Chondrocyte (in vitro differentiated cells): Measurements from ENCODE around the gene MRE11. TPM values are rescaled to one million over a fixed set of nuclear protein-coding genes. Genes with fewer than 3 reads are reported as not detected.

ENCODE experiments used
- DNase-seq: peaks from one replicate; pipeline ENCODE4 v3.0.0; 2021; ENCODE audit warnings: mixed read lengths, low spot score
- H3K27ac Mint-ChIP-seq: one replicate; pipeline ENCODE4 v1.8.0; 2021; ENCODE audit warnings: mild to moderate bottlenecking, moderate library complexity, mixed read lengths; ENCODE audit not compliant: unreplicated experiment
- H3K27me3 Mint-ChIP-seq: 2 replicates; pipeline ENCODE4 v1.8.0; 2021; ENCODE audit warnings: low read depth, mixed read lengths
- H3K36me3 Mint-ChIP-seq: 2 replicates; pipeline ENCODE4 v1.8.0; 2021; ENCODE audit warnings: low read depth, mixed read lengths
- H3K4me1 Mint-ChIP-seq: 2 replicates; pipeline ENCODE4 v1.8.0; 2021; ENCODE audit warnings: low read depth, mild to moderate bottlenecking, mixed read lengths
- H3K4me3 Mint-ChIP-seq: one replicate; pipeline ENCODE4 v1.8.0; 2021; ENCODE audit warnings: mild to moderate bottlenecking, moderate library complexity, mixed read lengths; ENCODE audit not compliant: unreplicated experiment
- H3K9me3 Mint-ChIP-seq: 2 replicates; pipeline ENCODE4 v1.8.0; 2021; ENCODE audit warnings: low read depth, mixed read lengths
- total RNA-seq: library from RNA; stranded (reverse); gene quantifications from 3 replicates; pipeline ENCODE4 v1.2.1, GENCODE V29; 2021
- TF ChIP-seq, protein P1 (sequence below): fragments of 200-600 bp; sonication (generic); IDR thresholded peaks from 2 replicates; pipeline ENCODE4 v1.5.0; 2021; ENCODE audit warnings: antibody characterized with exemption, mild to moderate bottlenecking, moderate library complexity

The MRE11 gene
- total RNA-seq, 1 donor from 2014 or later = 13.7 TPM

DNA sequence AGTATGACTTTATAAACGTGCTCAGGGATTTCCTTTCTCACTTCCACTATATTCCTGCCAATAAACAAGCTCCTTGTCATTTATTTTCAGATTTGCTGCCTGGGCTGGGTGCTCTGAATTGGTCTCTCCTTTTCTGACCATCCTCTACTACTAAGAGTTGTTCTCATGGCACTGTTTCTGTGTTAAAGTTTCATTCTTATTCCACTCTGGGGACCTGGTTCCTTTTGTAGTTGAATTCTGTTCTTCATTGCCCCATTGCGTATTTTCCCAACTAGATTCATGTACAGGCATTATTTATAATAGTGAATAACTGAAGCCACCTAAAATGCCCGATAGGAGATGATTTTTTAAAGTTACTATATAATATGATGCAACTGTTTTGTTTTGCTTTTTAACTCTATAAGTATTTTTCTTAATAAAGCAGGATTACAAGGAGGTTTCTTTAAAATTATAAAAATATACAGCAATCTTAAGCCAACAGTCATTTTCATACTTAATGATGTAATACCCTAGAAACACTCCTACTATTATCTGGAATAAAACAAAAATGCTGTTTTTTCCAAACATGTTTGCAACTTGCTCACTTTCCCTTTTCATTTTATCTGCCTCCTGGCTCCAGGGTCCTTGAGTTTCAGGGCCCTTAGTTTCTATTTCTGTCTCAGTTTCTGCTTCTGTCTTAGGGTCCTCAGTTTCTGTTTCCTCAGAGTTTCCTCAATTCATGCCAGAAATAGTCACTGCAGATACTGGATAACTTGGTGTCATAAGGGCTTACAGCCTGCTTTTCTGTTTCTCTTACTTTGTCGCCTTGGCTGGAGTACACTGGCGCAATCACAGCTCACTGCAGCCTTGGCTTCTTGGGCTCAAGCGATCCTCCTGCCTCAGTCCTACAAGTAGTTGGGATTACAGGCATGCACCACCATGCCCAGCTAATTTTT is 40.3 kb upstream of the MRE11 start:
- DNase-seq = no peak
- Mint-ChIP-seq H3K9me3 (no peaks in the 10 kb centered on the region), H3K27ac (peak overlapping the region; percentile 93)

DNA sequence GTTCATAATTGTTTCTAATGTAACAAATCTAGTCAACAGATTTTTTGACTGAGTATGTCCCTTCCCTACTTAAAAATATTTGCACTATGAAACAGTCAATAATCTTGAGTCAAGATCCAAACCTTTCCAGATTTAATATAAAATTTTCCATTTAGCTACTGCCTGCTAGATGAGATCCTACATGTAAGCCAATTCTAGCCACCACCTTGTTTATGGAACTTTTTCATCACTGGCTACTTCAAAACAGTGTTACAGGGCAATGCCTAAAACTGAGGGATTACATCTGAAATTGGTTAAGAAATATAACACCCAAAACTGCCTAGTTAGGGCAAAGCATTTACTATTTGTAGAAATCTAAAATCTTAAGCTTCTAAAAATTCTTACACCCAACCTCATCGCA is 39.6 kb upstream of the MRE11 start:
- TF ChIP-seq, protein P1, sequence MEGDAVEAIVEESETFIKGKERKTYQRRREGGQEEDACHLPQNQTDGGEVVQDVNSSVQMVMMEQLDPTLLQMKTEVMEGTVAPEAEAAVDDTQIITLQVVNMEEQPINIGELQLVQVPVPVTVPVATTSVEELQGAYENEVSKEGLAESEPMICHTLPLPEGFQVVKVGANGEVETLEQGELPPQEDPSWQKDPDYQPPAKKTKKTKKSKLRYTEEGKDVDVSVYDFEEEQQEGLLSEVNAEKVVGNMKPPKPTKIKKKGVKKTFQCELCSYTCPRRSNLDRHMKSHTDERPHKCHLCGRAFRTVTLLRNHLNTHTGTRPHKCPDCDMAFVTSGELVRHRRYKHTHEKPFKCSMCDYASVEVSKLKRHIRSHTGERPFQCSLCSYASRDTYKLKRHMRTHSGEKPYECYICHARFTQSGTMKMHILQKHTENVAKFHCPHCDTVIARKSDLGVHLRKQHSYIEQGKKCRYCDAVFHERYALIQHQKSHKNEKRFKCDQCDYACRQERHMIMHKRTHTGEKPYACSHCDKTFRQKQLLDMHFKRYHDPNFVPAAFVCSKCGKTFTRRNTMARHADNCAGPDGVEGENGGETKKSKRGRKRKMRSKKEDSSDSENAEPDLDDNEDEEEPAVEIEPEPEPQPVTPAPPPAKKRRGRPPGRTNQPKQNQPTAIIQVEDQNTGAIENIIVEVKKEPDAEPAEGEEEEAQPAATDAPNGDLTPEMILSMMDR = no peak
- H3K4me1 Mint-ChIP-seq = peaks cover 53% of the 10 kb centered on the region
- no peak for DNase-seq
- H3K36me3 Mint-ChIP-seq = no peaks in the 10 kb centered on the region
- H3K27me3 Mint-ChIP-seq = no peaks in the 10 kb centered on the region
- no peak overlapping the region for H3K4me3 Mint-ChIP-seq
- peaks cover 5% of the 10 kb centered on the region for H3K9me3 Mint-ChIP-seq
- H3K27ac Mint-ChIP-seq = no peak overlapping the region

More for the DNA sequence above, 40.3 kb upstream of the MRE11 start:
- Mint-ChIP-seq H3K27me3 (no peaks in the 10 kb centered on the region), H3K36me3 (no peaks in the 10 kb centered on the region), H3K4me1 (peaks cover 46% of the 10 kb centered on the region), H3K4me3 (no peak overlapping the region)
- TF ChIP-seq, protein P1 = no peak

GRCh38 chr11:94532211-94532610 is 38.6 kb upstream of the MRE11 start:
- Mint-ChIP-seq H3K27ac (no peak overlapping the region), H3K4me1 (peaks cover 53% of the 10 kb centered on the region), H3K27me3 (no peaks in the 10 kb centered on the region), H3K36me3 (no peaks in the 10 kb centered on the region), H3K9me3 (peaks cover 5% of the 10 kb centered on the region), H3K4me3 (no peak overlapping the region)
- DNase-seq = no peak
- TF ChIP-seq, protein P1 = no peak

DNA sequence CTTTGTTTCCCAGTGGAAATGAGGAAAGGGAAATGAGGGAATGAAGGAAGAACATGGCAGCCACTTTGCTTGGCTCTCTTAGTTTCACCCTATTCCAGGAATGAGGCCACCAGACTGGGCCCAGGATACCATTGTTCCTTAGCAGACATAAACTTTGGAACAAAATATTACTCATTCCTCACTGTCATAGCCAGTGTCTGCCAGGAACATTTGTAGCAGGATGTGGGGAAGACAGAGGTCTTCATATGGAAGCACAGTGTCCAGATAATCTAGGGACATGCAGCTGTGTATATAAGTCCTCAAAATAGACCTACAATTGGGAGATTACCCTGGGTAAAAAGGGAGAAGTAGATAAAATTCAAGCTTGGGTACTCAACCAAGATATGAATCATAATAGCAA is 34.9 kb upstream of the MRE11 start:
- peaks cover 5% of the 10 kb centered on the region for H3K9me3 Mint-ChIP-seq
- TF ChIP-seq, protein P1 = no peak
- H3K27me3 Mint-ChIP-seq = no peaks in the 10 kb centered on the region
- H3K27ac Mint-ChIP-seq = peak overlapping the region; percentile 83
- DNase-seq = no peak
- peaks cover 47% of the 10 kb centered on the region for H3K4me1 Mint-ChIP-seq
- H3K4me3 Mint-ChIP-seq = no peak overlapping the region
- H3K36me3 Mint-ChIP-seq = no peaks in the 10 kb centered on the region

DNA sequence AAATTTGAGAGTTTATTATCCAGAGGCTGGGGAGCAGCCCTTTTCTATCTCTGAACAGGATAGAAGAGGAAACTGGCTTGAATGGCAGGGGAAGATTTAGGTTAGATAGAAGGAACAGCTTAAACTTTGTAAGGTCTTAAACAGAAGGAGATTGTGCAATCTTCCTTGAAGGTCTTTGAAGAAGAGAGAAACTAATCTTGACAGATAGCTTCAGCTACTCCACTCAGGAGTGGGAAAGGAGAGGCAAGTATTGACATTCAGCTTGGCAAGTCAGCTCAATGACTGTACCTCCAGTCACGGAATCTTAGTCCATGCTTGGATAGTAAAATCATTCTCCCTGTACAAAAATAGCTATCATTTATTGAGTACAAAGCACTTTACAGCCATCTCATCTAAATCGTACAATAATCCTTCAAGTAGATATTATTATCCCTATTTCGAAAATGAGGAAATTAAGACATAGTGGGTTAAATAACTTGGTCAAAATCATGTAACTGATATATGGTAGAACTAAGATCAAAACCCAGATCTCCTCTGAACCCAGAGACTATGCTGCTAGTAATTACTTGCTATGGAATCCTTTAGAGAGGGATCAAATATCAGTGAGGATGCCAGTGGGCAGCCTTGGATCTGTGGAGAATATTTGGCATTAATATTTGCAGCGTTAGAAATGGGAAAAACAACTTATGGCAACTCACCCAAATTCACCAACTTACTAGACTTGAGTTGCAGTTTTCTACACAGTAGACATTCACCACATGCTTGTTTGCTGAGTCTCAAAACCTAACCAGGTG is 33.2 kb upstream of the MRE11 start:
- no peaks in the 10 kb centered on the region for H3K27me3 Mint-ChIP-seq
- TF ChIP-seq, protein P1 = no peak
- H3K4me1 Mint-ChIP-seq = peaks cover 37% of the 10 kb centered on the region
- peak overlapping the region; percentile 25 for H3K27ac Mint-ChIP-seq
- H3K9me3 Mint-ChIP-seq = peaks cover 5% of the 10 kb centered on the region
- no peaks in the 10 kb centered on the region for H3K36me3 Mint-ChIP-seq
- no peak for DNase-seq
- no peak overlapping the region for H3K4me3 Mint-ChIP-seq
